Lower leg skin (tissue), 4 donors: ENCODE results near the gene VEGFB. TPM values are rescaled to one million over a fixed set of nuclear protein-coding genes. Genes with fewer than 3 reads are reported as not detected.

Experiments used
- DNase-seq, 2 donors: peaks; one replicate each; pipeline ENCODE4 v3.0.0-alpha.2; 2019; ENCODE audit warnings: low spot score in 2 of 2
- H3K4me3 ChIP-seq: fragments of 200-600 bp; sonication (generic); 2 replicates; pipeline ENCODE4 v1.5.1; 2017; ENCODE audit warnings: mild to moderate bottlenecking, low read depth; ENCODE audit not compliant: poor library complexity, severe bottlenecking
- POLR2A ChIP-seq, 2 donors: fragments of 450-650 bp; IDR thresholded peaks; one replicate each; pipeline ENCODE4 v1.6.1; 2016 to 2017; ENCODE audit warnings: antibody characterized with exemption in 2 of 2, mild to moderate bottlenecking in 1 of 2, moderate library complexity in 1 of 2
- WGBS, 2 donors: methylation state at CpG; one replicate each; pipeline ENCODE4 v1.1.5; 2018; 5-methylcytosine and 5-hydroxymethylcytosine counted together
- intact Hi-C: fragments of 100-400 bp; cut with DNase I; formaldehyde crosslinking; loops from one replicate; pipeline ENCODE4 v1.15.0; 2023; ENCODE audit warnings: low total_unique reads
- total RNA-seq, 4 donors: library from RNA; depleted of rRNA; stranded (reverse); fragments of >200 nt; gene quantifications; one replicate each; pipeline ENCODE4 v1.1.0, GENCODE V29; 2016
- TF ChIP-seq, protein P1 (sequence below), 3 donors: fragments of 450-650 bp; IDR thresholded peaks; one replicate each; pipeline ENCODE4 v1.5.1; 2016; ENCODE audit warnings: antibody characterized with exemption in 3 of 3, mild to moderate bottlenecking in 3 of 3, moderate library complexity in 2 of 3

Gene VEGFB
- total RNA-seq, 4 donors from 2014 or later: 45.9 to 71.2 (median 65.6) TPM

DNA sequence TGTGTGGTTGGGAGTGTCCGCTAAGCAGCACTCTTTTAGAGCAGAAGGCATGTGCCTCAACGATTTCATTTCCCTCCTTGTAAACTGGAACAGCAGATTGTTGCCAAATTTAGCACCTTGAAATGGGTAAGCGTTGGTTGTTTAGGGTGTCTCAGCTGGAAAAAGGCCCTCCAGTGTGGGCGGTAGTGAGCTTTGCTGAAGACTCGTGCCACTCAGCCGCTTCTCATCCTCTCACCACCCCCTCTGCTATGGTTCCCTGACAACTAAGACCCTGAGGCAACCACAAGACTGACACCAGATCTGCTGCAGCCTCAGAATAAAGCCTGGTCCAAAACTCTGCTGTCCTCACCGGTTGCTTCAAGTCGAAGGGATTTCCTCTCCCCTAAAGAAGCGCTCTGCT is 37.8 kb upstream of the VEGFB start:
- no peak overlapping the region for H3K4me3 ChIP-seq
- DNase-seq: no peak
- 77 to 80% methylated on average over 9 of the region's 9 CpGs for WGBS, 2 donors
- TF ChIP-seq POLR2A (IDR thresholded peaks at IDR 0.05): no peak
- TF ChIP-seq, protein P1, sequence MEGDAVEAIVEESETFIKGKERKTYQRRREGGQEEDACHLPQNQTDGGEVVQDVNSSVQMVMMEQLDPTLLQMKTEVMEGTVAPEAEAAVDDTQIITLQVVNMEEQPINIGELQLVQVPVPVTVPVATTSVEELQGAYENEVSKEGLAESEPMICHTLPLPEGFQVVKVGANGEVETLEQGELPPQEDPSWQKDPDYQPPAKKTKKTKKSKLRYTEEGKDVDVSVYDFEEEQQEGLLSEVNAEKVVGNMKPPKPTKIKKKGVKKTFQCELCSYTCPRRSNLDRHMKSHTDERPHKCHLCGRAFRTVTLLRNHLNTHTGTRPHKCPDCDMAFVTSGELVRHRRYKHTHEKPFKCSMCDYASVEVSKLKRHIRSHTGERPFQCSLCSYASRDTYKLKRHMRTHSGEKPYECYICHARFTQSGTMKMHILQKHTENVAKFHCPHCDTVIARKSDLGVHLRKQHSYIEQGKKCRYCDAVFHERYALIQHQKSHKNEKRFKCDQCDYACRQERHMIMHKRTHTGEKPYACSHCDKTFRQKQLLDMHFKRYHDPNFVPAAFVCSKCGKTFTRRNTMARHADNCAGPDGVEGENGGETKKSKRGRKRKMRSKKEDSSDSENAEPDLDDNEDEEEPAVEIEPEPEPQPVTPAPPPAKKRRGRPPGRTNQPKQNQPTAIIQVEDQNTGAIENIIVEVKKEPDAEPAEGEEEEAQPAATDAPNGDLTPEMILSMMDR (IDR thresholded peaks at IDR 0.05): no peak
- intact Hi-C loops: no loop called here

DNA sequence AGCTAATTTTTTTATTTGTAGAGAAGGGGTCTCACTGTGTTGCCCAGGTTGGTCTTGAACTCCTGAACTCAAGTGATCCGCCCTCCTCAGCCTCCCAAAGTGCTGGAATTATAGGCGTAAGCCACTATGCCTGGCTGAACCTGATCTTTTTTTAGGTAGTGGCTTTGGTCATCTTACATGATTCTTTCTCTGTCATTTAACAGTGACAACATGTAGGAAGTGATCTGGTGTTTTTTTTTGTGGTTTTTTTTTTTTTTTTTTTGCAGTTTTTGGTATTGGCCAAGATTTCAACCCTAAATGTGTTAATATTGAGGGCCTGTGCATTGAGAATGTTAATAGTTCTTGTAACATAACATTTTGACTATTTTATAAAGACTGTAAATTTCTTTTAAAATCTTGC is 35.9 kb upstream of the VEGFB start:
- intact Hi-C loops: no loop called here
- 93 to 96% methylated on average over 2 of the region's 2 CpGs for WGBS, 2 donors
- H3K4me3 ChIP-seq: no peak overlapping the region
- no peak for TF ChIP-seq POLR2A (IDR thresholded peaks at IDR 0.05)
- TF ChIP-seq, protein P1 (IDR thresholded peaks at IDR 0.05): no peak
- DNase-seq: no peak

DNA sequence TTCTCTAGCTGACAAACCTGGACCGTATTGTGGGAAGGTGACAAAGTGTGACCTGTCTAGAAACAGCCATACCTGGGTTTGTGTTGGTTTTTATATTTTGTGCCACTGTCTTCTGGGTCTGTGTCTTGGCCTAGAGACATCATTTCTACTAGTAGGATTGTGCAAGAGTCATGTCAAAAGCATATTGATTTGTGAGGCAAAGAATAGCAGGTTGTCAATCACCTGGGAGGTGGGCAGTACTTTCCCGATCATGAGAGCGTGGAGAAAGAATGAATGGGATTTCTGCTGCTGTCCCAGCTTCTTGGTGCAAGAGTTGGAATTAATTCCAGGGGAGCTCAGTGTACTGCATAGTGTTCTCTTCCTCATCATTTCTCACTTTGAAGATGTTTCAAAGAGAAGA is 32.8 kb upstream of the VEGFB start:
- no peak overlapping the region for H3K4me3 ChIP-seq
- intact Hi-C loops: no loop called here
- 77 to 81% methylated on average over 3 of the region's 3 CpGs for WGBS, 2 donors
- DNase-seq: no peak
- TF ChIP-seq, protein P1 (IDR thresholded peaks at IDR 0.05): no peak
- TF ChIP-seq POLR2A (IDR thresholded peaks at IDR 0.05): no peak

DNA sequence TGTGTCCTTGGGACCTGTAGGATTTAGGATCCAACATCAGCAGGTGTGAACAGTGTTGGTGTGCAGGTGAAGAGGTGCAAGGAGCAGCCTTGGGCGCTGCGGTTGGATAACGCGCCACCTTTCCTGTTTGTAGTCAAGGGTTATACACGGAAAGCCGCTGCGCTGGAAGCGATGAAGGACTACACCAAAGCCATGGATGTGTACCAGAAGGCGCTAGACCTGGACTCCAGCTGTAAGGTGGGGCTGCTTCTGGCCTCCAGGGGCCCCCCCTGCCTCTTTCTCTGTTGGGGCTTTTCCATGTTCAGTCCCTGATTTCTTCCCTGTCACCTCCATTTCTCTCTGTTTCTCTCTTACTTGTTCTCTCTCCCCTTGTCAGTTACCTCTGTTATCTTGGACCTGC is 31.4 kb upstream of the VEGFB start:
- TF ChIP-seq, protein P1 (IDR thresholded peaks at IDR 0.05): no peak
- TF ChIP-seq POLR2A (IDR thresholded peaks at IDR 0.05): no peak
- no peak for DNase-seq
- intact Hi-C loops: no loop called here
- no peak overlapping the region for H3K4me3 ChIP-seq
- WGBS, 2 donors: 94% methylated on average over 9 of the region's 9 CpGs

DNA sequence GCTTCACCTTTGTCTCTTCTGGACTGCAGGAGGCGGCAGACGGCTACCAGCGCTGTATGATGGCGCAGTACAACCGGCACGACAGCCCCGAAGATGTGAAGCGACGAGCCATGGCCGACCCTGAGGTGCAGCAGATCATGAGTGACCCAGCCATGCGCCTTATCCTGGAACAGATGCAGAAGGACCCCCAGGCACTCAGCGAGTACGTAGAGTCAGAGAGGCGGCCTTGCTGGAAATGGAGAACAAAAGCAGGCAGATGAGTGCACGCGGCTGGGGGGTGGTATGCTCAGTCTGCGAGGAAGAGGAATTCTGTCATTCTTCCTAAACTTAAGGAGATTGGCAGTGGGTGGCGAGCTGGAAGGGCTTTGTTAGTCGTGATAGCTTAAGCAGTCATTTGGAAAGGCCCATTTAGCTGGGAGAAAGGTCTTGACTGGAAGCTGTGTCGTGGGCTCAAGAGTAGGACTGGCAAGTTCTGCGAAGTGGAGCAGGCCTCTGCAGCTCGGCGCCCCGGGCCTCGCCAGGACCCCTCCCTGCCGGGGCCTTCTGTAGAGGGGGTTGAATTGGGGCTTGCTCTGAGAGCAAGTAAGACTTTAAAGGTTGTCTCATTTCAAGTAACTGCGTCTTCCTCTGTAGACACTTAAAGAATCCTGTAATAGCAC is 30.8 kb upstream of the VEGFB start:
- DNase-seq: no peak
- intact Hi-C loops: no loop called here
- TF ChIP-seq, protein P1 (IDR thresholded peaks at IDR 0.05): no peak
- no peak for TF ChIP-seq POLR2A (IDR thresholded peaks at IDR 0.05)
- WGBS, 2 donors: 90 to 92% methylated on average over 27 of the region's 27 CpGs
- no peak overlapping the region for H3K4me3 ChIP-seq

DNA sequence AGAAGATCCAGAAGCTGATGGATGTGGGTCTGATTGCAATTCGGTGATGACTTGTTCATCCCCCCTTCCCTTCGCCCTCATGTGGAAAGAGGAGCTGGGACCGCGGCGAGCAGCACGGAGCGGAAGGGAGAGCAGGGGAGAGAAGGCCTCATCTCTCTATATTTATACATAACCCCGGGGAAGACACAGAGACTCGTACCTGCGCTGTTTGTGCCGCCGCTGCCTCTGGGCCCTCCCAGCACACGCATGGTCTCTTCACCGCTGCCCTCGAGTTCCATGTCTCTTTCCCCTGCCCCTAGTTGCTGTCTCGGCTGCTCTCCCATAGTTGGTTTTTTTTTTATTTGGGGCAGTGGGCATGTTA is 30.3 kb upstream of the VEGFB start:
- no peak for DNase-seq
- intact Hi-C loops: no loop called here
- TF ChIP-seq, protein P1 (IDR thresholded peaks at IDR 0.05): no peak
- TF ChIP-seq POLR2A (IDR thresholded peaks at IDR 0.05): no peak

More for the DNA sequence above, 30.3 kb upstream of the VEGFB start:
- WGBS, 2 donors: 71 to 75% methylated on average over 16 of the region's 16 CpGs
- H3K4me3 ChIP-seq: no peak overlapping the region
